HG03460 (cell line): ENCODE data around the gene KRT86.

Experiments
- ATAC-seq: cut with Tn5 transposase; IDR thresholded peaks from one replicate; pipeline ENCODE4 v1.9.1; 2021; ENCODE audit not compliant: unreplicated experiment

KRT86 gene

GRCh38 chr12:52353766-52354165 lies 79.3 kb downstream of the KRT86 start:
- no peak for ATAC-seq

DNA sequence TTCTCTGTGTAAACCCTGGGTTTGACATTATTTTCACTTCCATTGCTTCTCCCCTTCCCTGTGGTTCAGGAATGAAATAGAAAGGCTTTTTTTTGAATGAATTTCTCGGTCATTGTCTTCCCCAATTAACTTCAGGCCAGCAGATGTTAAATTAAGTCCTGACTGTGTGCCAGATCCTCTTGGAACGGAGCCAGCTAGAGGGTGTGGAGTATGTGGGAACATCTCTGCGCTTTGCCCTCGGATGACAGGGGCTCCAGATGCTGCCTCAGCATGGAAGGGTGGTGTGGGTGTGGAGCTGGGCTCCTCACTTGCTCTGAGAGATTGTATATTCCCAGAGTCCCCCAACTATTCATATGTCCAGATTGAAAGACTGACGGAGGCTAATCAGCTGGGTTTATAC lies 79.8 kb downstream of the KRT86 start:
- no peak for ATAC-seq

GRCh38 chr12:52355176-52355575 lies 80.7 kb downstream of the KRT86 start:
- no peak for ATAC-seq

DNA sequence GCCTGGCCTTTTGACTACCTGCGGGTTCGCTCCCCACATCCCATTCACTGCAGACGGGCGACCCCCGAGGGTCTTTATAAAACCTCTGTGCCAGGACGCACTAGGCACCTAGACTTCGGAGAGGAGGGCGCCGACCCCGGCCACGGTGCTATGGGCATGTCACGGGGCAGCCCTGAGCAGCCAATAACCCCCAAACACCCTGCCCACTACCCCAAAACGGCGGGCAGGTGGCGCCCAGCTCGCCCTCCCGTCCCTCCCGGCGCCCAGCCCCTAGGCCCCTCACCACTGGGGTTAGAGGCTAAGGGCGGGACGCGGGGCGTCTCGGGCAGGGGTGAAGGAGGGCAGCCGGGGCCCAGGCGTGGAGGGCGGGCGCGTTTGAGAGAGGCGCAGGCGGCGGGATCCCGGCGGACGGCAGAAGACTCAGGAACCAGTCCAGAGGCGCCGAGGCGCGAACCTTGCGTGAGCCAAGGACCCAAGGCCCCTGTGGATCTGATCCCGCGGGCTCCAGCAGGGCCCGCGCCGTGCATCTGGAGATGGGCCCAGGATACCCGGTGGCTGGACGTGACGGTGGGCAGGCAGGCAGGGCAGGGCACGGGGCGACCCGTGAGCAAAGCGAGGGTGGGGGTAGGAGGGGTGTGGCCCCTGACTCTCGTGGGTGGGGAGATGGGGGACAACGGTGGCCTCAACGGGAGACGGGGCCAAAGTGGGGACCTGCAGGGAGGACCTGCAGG lies 81.8 kb downstream of the KRT86 start:
- no peak for ATAC-seq

- no peak for ATAC-seq
Observed at GRCh38 chr12:52356762-52357580, 82.5 kb downstream of the KRT86 start.
